ENCODE measurements around the gene PRR14. TPM values are rescaled to one million over a fixed set of nuclear protein-coding genes. Genes with fewer than 3 reads are reported as not detected.
"Not testable (repeated sequence)": the region's sequence is repeated elsewhere in the genome, so short reads cannot be mapped to it uniquely, and the experiment has no call there.

Gene PRR14
- total and polyA plus RNA-seq, 4 donors, result 16.0 to 63.2 (median 52.5) TPM

- 76 to 84% methylated on average over 17 of the region's 17 CpGs for WGBS, 2 donors
These were observed 17.2 kb upstream of the PRR14 start for GRCh38 chr16:30633526-30633925.

GRCh38 chr16:30636599-30636998 is 14.2 kb upstream of the PRR14 start:
- Histone ChIP-seq H3K4me3 (no peak overlapping the region), H3K36me3 (ENCODE audit: control insufficient read depth in 4 of 4, insufficient read depth in 4 of 4, low read length in 4 of 4) (no peaks in the 10 kb centered on the region), H3K27ac (ENCODE audit: low read depth in 1 of 2, low read length in 1 of 2) (no peak overlapping the region), H3K9me3 (ENCODE audit: control insufficient read depth in 4 of 4, insufficient read depth in 3 of 4, low read length in 3 of 4) (no peaks in the 10 kb centered on the region), H3K27me3 (ENCODE audit: control insufficient read depth in 3 of 3, insufficient read depth in 3 of 3, low read length in 2 of 3) (no peaks in the 10 kb centered on the region), H3K9ac (ENCODE audit: insufficient read depth in 1 of 2, low read length in 2 of 2) (no peak overlapping the region), H3K4me1 (ENCODE audit: control insufficient read depth in 5 of 5, insufficient read depth in 5 of 5, low read length in 5 of 5) (peaks cover 0 to 3% (median 0%) of the 10 kb centered on the region in 5 donors)
- TF ChIP-seq CTCF (IDR thresholded peaks at IDR 0.05; ENCODE audit: control extremely low read depth, extremely low read depth), result no peak
- WGBS, 2 donors, result 93 to 95% methylated on average over 7 of the region's 7 CpGs
- DNase-seq, result no peak
- no peak for ATAC-seq (ENCODE audit: insufficient read depth, low FRiP score)

More at GRCh38 chr16:30633526-30633925, 17.2 kb upstream of the PRR14 start:
- Histone ChIP-seq H3K4me3 (peak overlapping the region; percentile 8), H3K36me3 (ENCODE audit: control insufficient read depth in 4 of 4, insufficient read depth in 4 of 4, low read length in 4 of 4) (no peaks in the 10 kb centered on the region), H3K4me1 (ENCODE audit: control insufficient read depth in 5 of 5, insufficient read depth in 5 of 5, low read length in 5 of 5) (peaks cover 0 to 3% (median 0%) of the 10 kb centered on the region in 5 donors), H3K27me3 (ENCODE audit: control insufficient read depth in 3 of 3, insufficient read depth in 3 of 3, low read length in 2 of 3) (no peaks in the 10 kb centered on the region), H3K9me3 (ENCODE audit: control insufficient read depth in 4 of 4, insufficient read depth in 3 of 4, low read length in 3 of 4) (no peaks in the 10 kb centered on the region), H3K9ac (ENCODE audit: insufficient read depth in 1 of 2, low read length in 2 of 2) (peak overlapping the region; percentile 80 to 90), H3K27ac (ENCODE audit: low read depth in 1 of 2, low read length in 1 of 2) (peak overlapping the region; percentile 79 to 87)
- no peak for TF ChIP-seq CTCF (IDR thresholded peaks at IDR 0.05; ENCODE audit: control extremely low read depth, extremely low read depth)
- no peak for DNase-seq
- ATAC-seq (ENCODE audit: insufficient read depth, low FRiP score), result no peak

DNA sequence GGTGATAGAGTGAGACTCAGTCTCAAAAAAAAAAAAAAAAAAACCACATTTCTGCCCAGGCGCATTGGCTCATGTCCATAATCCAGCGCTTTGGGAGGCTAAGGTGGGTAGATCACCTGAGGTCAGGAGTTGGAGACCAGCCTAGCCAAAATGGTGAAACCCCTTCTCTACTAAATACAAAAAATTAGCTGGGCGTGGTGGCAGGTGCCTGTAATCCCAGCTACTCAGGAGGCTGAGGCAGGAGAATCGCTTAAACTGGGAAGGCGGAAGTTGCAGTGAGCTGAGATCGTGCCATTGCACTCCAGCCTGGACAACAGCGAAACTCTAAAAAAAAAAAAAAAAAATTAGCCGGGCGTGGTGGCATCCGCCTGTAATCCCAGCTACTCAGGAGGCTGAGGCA is 13.6 kb upstream of the PRR14 start:
- not testable (repeated sequence) for H3K9ac ChIP-seq (ENCODE audit: insufficient read depth in 1 of 2, low read length in 2 of 2); H3K27ac ChIP-seq (ENCODE audit: low read depth in 1 of 2, low read length in 1 of 2); H3K4me3 ChIP-seq; H3K27me3 ChIP-seq (ENCODE audit: control insufficient read depth in 3 of 3, insufficient read depth in 3 of 3, low read length in 2 of 3); DNase-seq; H3K4me1 ChIP-seq (ENCODE audit: control insufficient read depth in 5 of 5, insufficient read depth in 5 of 5, low read length in 5 of 5); H3K9me3 ChIP-seq (ENCODE audit: control insufficient read depth in 4 of 4, insufficient read depth in 3 of 4, low read length in 3 of 4); ATAC-seq (ENCODE audit: insufficient read depth, low FRiP score); H3K36me3 ChIP-seq (ENCODE audit: control insufficient read depth in 4 of 4, insufficient read depth in 4 of 4, low read length in 4 of 4)
- 93 to 95% methylated on average over 10 of the region's 10 CpGs for WGBS, 2 donors

- no peak overlapping the region for H3K9ac ChIP-seq (ENCODE audit: insufficient read depth in 1 of 2, low read length in 2 of 2)
- H3K9me3 ChIP-seq (ENCODE audit: control insufficient read depth in 4 of 4, insufficient read depth in 3 of 4, low read length in 3 of 4), result no peaks in the 10 kb centered on the region
- DNase-seq, result peak in 1 of 3 donors; percentile 47
- no peak for TF ChIP-seq CTCF (IDR thresholded peaks at IDR 0.05; ENCODE audit: control extremely low read depth, extremely low read depth)
- 4 to 13% methylated on average over 1 of the region's 1 CpG for WGBS, 2 donors
- peaks cover 0 to 3% (median 0%) of the 10 kb centered on the region in 5 donors for H3K4me1 ChIP-seq (ENCODE audit: control insufficient read depth in 5 of 5, insufficient read depth in 5 of 5, low read length in 5 of 5)
- H3K4me3 ChIP-seq, result no peak overlapping the region
- H3K27me3 ChIP-seq (ENCODE audit: control insufficient read depth in 3 of 3, insufficient read depth in 3 of 3, low read length in 2 of 3), result no peaks in the 10 kb centered on the region
- no peaks in the 10 kb centered on the region for H3K36me3 ChIP-seq (ENCODE audit: control insufficient read depth in 4 of 4, insufficient read depth in 4 of 4, low read length in 4 of 4)
- no peak overlapping the region for H3K27ac ChIP-seq (ENCODE audit: low read depth in 1 of 2, low read length in 1 of 2)
- no peak for ATAC-seq (ENCODE audit: insufficient read depth, low FRiP score)
These were observed 12.8 kb upstream of the PRR14 start for GRCh38 chr16:30637944-30638343.

All from lung (tissue), 12 donors.